ENCODE data around the gene GPR61. TPM values are rescaled to one million over a fixed set of nuclear protein-coding genes. Genes with fewer than 3 reads are reported as not detected.

GPR61 gene
- polyA plus RNA-seq, 1 donor (not counting 4 experiments of a cell fraction or from before 2014, with no cell fraction given) = not detected

DNA sequence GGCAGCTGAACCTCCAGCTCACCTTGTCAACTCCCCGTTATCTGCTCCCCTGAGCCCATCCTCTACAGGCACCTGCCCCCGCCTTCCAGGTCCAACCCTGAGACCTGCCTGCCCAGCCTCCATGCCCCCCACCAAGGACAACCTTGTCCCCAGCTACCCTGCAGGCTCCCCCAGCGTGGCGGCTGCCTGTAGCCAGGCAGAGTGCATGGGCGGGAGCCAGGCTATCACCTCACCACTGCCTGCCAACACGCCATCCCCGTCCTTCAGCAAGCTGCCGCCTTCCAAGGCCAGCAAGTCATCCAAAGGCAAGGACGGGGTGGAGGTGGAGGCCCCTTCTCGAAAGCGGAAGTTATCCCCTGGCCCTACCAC, 48.8 kb upstream of the GPR61 start:
- dilution Hi-C loops (cut with MboI; ENCODE audit: extremely low pct_ligation_motif_present, low sequenced_read_pairs) = no loop called here
- Histone ChIP-seq H3K79me2 (ENCODE audit: control insufficient read depth, insufficient read depth, low read length) (peaks cover 7% of the 10 kb centered on the region), H4K20me1 (ENCODE audit: control insufficient read depth, extremely low read depth, insufficient read depth, low read length) (no peaks in the 10 kb centered on the region), H3K4me2 (ENCODE audit: control insufficient read depth, extremely low read depth, insufficient read depth, low read depth, low read length) (no peak overlapping the region), H3K36me3 (ENCODE audit: control insufficient read depth in 2 of 2, extremely low read depth in 1 of 2, insufficient read depth in 2 of 2, low read length in 2 of 2) (peaks cover 10 to 11% of the 10 kb centered on the region in 2 experiments), H3K9me3 (ENCODE audit: control insufficient read depth, low read depth, low read length) (no peaks in the 10 kb centered on the region), H3K27ac (ENCODE audit: control insufficient read depth, insufficient read depth, low read length) (no peak overlapping the region), H3K4me3 (ENCODE audit: control insufficient read depth in 2 of 3, extremely low read depth in 1 of 3, insufficient read depth in 2 of 3, low read depth in 1 of 3, low read length in 3 of 3) (no peak overlapping the region), H3K9ac (ENCODE audit: control insufficient read depth, extremely low read depth, insufficient read depth, low read length) (no peak overlapping the region), H2AFZ (ENCODE audit: control insufficient read depth, low read length) (no peak overlapping the region), H3K27me3 (ENCODE audit: control insufficient read depth, extremely low read depth, insufficient read depth, low read length) (no peaks in the 10 kb centered on the region), H3K9me1 (ENCODE audit: control insufficient read depth, extremely low read depth, insufficient read depth, low read length) (no peaks in the 10 kb centered on the region), H3K4me1 (ENCODE audit: control insufficient read depth, extremely low read depth, insufficient read depth, low read length) (peaks cover 7% of the 10 kb centered on the region)
- FAIRE-seq (no peak), DNase-seq (ENCODE audit: low read depth, low spot score) (no peak)
- TF ChIP-seq EZH2 (IDR thresholded peaks at IDR 0.05; ENCODE audit: low read length) = no peak
- TF ChIP-seq, protein P1, sequence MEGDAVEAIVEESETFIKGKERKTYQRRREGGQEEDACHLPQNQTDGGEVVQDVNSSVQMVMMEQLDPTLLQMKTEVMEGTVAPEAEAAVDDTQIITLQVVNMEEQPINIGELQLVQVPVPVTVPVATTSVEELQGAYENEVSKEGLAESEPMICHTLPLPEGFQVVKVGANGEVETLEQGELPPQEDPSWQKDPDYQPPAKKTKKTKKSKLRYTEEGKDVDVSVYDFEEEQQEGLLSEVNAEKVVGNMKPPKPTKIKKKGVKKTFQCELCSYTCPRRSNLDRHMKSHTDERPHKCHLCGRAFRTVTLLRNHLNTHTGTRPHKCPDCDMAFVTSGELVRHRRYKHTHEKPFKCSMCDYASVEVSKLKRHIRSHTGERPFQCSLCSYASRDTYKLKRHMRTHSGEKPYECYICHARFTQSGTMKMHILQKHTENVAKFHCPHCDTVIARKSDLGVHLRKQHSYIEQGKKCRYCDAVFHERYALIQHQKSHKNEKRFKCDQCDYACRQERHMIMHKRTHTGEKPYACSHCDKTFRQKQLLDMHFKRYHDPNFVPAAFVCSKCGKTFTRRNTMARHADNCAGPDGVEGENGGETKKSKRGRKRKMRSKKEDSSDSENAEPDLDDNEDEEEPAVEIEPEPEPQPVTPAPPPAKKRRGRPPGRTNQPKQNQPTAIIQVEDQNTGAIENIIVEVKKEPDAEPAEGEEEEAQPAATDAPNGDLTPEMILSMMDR (optimal IDR thresholded peaks at IDR 0.05 in 1 of 3, IDR thresholded peaks at IDR 0.05 in 1 of 3, conservative IDR thresholded peaks at IDR 0.05 in 1 of 3; ENCODE audit: extremely low read depth in 1 of 3, insufficient read depth in 2 of 3, low read length in 3 of 3) = no peak

DNA sequence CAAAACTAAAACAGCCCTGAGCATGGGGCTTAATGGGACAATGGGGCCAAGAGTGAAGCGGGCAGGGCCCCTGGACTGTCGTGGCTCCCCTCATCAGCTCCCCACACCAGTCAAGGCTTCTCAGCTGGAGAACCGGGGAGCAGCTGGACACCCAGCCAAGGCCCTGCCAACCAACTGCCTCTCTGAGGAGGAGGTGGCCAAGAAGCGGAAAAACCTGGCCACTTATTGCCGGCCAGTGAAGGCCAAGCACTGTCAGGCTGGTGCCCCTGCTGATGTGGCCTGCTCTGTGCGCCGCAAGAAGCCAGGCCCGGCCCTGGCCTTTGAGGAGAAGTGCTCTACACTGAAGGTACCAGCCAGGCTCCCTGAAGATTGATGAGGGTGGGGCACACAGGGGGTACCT, 48.3 kb upstream of the GPR61 start:
- no peak overlapping the region for H3K9ac ChIP-seq (ENCODE audit: control insufficient read depth, extremely low read depth, insufficient read depth, low read length)
- dilution Hi-C loops (cut with MboI; ENCODE audit: extremely low pct_ligation_motif_present, low sequenced_read_pairs) = no loop called here
- H3K4me1 ChIP-seq (ENCODE audit: control insufficient read depth, extremely low read depth, insufficient read depth, low read length) = peaks cover 7% of the 10 kb centered on the region
- H3K27ac ChIP-seq (ENCODE audit: control insufficient read depth, insufficient read depth, low read length) = no peak overlapping the region
- peaks cover 7% of the 10 kb centered on the region for H3K79me2 ChIP-seq (ENCODE audit: control insufficient read depth, insufficient read depth, low read length)
- peaks cover 14% of the 10 kb centered on the region in 2 experiments for H3K36me3 ChIP-seq (ENCODE audit: control insufficient read depth in 2 of 2, extremely low read depth in 1 of 2, insufficient read depth in 2 of 2, low read length in 2 of 2)
- FAIRE-seq (no peak), DNase-seq (ENCODE audit: low read depth, low spot score) (no peak)
- H3K9me3 ChIP-seq (ENCODE audit: control insufficient read depth, low read depth, low read length) = no peaks in the 10 kb centered on the region
- H3K27me3 ChIP-seq (ENCODE audit: control insufficient read depth, extremely low read depth, insufficient read depth, low read length) = no peaks in the 10 kb centered on the region
- TF ChIP-seq, protein P1 (optimal IDR thresholded peaks at IDR 0.05 in 1 of 3, IDR thresholded peaks at IDR 0.05 in 1 of 3, conservative IDR thresholded peaks at IDR 0.05 in 1 of 3; ENCODE audit: extremely low read depth in 1 of 3, insufficient read depth in 2 of 3, low read length in 3 of 3) = no peak
- no peak for TF ChIP-seq EZH2 (IDR thresholded peaks at IDR 0.05; ENCODE audit: low read length)
- no peaks in the 10 kb centered on the region for H4K20me1 ChIP-seq (ENCODE audit: control insufficient read depth, extremely low read depth, insufficient read depth, low read length)
- H3K9me1 ChIP-seq (ENCODE audit: control insufficient read depth, extremely low read depth, insufficient read depth, low read length) = no peaks in the 10 kb centered on the region
- no peak overlapping the region for H3K4me3 ChIP-seq (ENCODE audit: control insufficient read depth in 2 of 3, extremely low read depth in 1 of 3, insufficient read depth in 2 of 3, low read depth in 1 of 3, low read length in 3 of 3)
- no peak overlapping the region for H2AFZ ChIP-seq (ENCODE audit: control insufficient read depth, low read length)
- H3K4me2 ChIP-seq (ENCODE audit: control insufficient read depth, extremely low read depth, insufficient read depth, low read depth, low read length) = no peak overlapping the region

Data from keratinocyte (primary cell).